SK-N-SH (cell line): ENCODE data around the gene KMT2A. TPM values are rescaled to one million over a fixed set of nuclear protein-coding genes. Genes with fewer than 3 reads are reported as not detected.

Experiments
- CTCF ChIA-PET: fragments of 300-600, 350-600 bp; formaldehyde crosslinking; extraction: SDS; loops from one replicate; lab custom pipeline; 2021; lab: Yijun Ruan, JAX
- POLR2A ChIA-PET: fragments of 350-600 bp; sonication (Branson Sonifier 250); formaldehyde crosslinking; extraction: SDS; loops from one replicate; lab custom pipeline; 2020; ENCODE audit warnings: antibody characterized with exemption, inconsistent platforms; lab: Yijun Ruan, JAX
- DNase-seq: peaks from one replicate; pipeline ENCODE4 v3.0.0; 2012
- H2AFZ ChIP-seq: fragments of 200-600 bp; sonication (generic); 2 replicates; pipeline ENCODE4 v1.8.1; 2016; ENCODE audit warnings: antibody characterized with exemption, mild to moderate bottlenecking, low read depth
- H3F3A ChIP-seq: fragments of 200-600 bp; sonication (generic); replicated peaks from 2 replicates; pipeline ENCODE3; 2016; ENCODE audit warnings: antibody characterized with exemption, mild to moderate bottlenecking; ENCODE audit not compliant: insufficient read depth
- H3K27ac ChIP-seq, 2 experiments: fragments of 200-500 bp in 1 of 2; fragments of 200-600 bp in 1 of 2; sonication (Bioruptor generic) in 1 of 2; sonication (generic), shearing (Covaris generic) in 1 of 2; 2 replicates each; pipeline versions ENCODE4 v1.5.1 to v1.6.1; 2014 to 2016; ENCODE audit warnings: low read depth in 2 of 2, inconsistent platforms in 1 of 2, low read length in 1 of 2, mild to moderate bottlenecking in 1 of 2, mixed read lengths in 1 of 2
- H3K27me3 ChIP-seq: fragments of 200-600 bp; sonication (generic), shearing (Covaris generic); 2 replicates; pipeline ENCODE4 v1.6.1; 2016; ENCODE audit warnings: mixed run types; ENCODE audit not compliant: insufficient read depth
- H3K36me3 ChIP-seq, 2 experiments: fragments of 200-500 bp in 1 of 2; fragments of 200-600 bp in 1 of 2; sonication (Bioruptor generic) in 1 of 2; sonication (generic) in 1 of 2; replicated peaks in 1 of 2; 2 replicates each; pipeline versions ENCODE3 to v1.5.1; 2014 to 2016; ENCODE audit warnings: low read length in 1 of 2, mild to moderate bottlenecking in 1 of 2; ENCODE audit not compliant: insufficient read depth in 2 of 2, control insufficient read depth in 1 of 2
- H3K4me1 ChIP-seq, 2 experiments: fragments of 200-500 bp in 1 of 2; fragments of 200-600 bp in 1 of 2; sonication (Bioruptor generic) in 1 of 2; sonication (generic), shearing (Covaris generic) in 1 of 2; 2 replicates each; pipeline versions ENCODE4 v1.5.1 to v1.6.1; 2014 to 2016; ENCODE audit warnings: low read depth in 1 of 2, low read length in 1 of 2, mixed run types in 1 of 2; ENCODE audit not compliant: insufficient read depth in 2 of 2, control insufficient read depth in 1 of 2
- H3K4me2 ChIP-seq: fragments of 200-600 bp; sonication (generic), shearing (Covaris generic); 2 replicates; pipeline ENCODE4 v1.6.1; 2017; ENCODE audit warnings: mixed run types
- H3K4me3 ChIP-seq, 2 experiments: fragments of 200-500 bp in 1 of 2; fragments of 200-600 bp in 1 of 2; sonication (Bioruptor generic) in 1 of 2; sonication (generic), shearing (Covaris generic) in 1 of 2; 2 replicates each; pipeline versions ENCODE4 v1.5.1 to v1.8.1; 2014 to 2016; ENCODE audit warnings: low read depth in 2 of 2, inconsistent platforms in 1 of 2, low read length in 1 of 2, mild to moderate bottlenecking in 1 of 2, mixed read lengths in 1 of 2, moderate library complexity in 1 of 2
- H3K79me2 ChIP-seq: fragments of 200-600 bp; sonication (generic); 2 replicates; pipeline ENCODE4 v1.8.1; 2017; ENCODE audit warnings: mild to moderate bottlenecking; ENCODE audit not compliant: insufficient read depth
- H3K9ac ChIP-seq: fragments of 200-600 bp; sonication (generic); 2 replicates; pipeline ENCODE4 v1.6.1; 2017; ENCODE audit warnings: mixed run types
- H3K9me2 ChIP-seq: fragments of 200-600 bp; sonication (generic); 2 replicates; pipeline ENCODE4 v1.6.1; 2017; ENCODE audit warnings: mixed run types
- H3K9me3 ChIP-seq: fragments of 200-600 bp; sonication (generic); 2 replicates; pipeline ENCODE4 v1.6.1; 2017; ENCODE audit warnings: mixed run types, mild to moderate bottlenecking, moderate library complexity
- H4K20me1 ChIP-seq: fragments of 200-600 bp; sonication (generic); 2 replicates; pipeline ENCODE4 v1.6.1; 2017; ENCODE audit warnings: mild to moderate bottlenecking, mixed run types; ENCODE audit not compliant: insufficient read depth
- CHD2 ChIP-seq: fragments of 150-350 bp; IDR thresholded peaks from 2 replicates; pipeline ENCODE4 v1.6.1; 2018; ENCODE audit warnings: low read length; ENCODE audit not compliant: partially characterized antibody
- CTCF ChIP-seq: fragments of 200-600 bp; sonication (generic); IDR thresholded peaks from 2 replicates; pipeline ENCODE4 v1.6.1; 2017; ENCODE audit warnings: antibody characterized with exemption, mild to moderate bottlenecking, moderate library complexity
- ELF1 ChIP-seq: IDR thresholded peaks from 2 replicates; pipeline ENCODE4 v1.4.0; 2012
- EZH2phosphoT487 ChIP-seq: fragments of 200-600 bp; sonication (generic); IDR thresholded peaks from 2 replicates; pipeline ENCODE4 v1.6.1; 2017; ENCODE audit warnings: low read depth, mixed run types, mild to moderate bottlenecking, antibody characterized with exemption, moderate library complexity, borderline replicate concordance
- FOXM1 ChIP-seq: IDR thresholded peaks from 2 replicates; pipeline ENCODE4 v1.4.0; 2012; ENCODE audit warnings: low read depth, mild to moderate bottlenecking
- IRF3 ChIP-seq: fragments of 150-350 bp; IDR thresholded peaks from 2 replicates; pipeline ENCODE4 v1.6.1; 2016; ENCODE audit warnings: mild to moderate bottlenecking, low read depth, low read length
- MAX ChIP-seq: IDR thresholded peaks from 2 replicates; pipeline ENCODE4 v1.4.0; 2012; ENCODE audit warnings: low read depth
- NFIC ChIP-seq: IDR thresholded peaks from 2 replicates; pipeline ENCODE4 v1.4.0; 2012; ENCODE audit warnings: borderline replicate concordance
- NRF1 ChIP-seq: IDR thresholded peaks from 2 replicates; pipeline ENCODE4 v1.6.1; 2012; ENCODE audit warnings: low read depth, mild to moderate bottlenecking, low read length
- RAD21 ChIP-seq: IDR thresholded peaks from 2 replicates; pipeline ENCODE4 v1.6.1; 2012; ENCODE audit warnings: mild to moderate bottlenecking, low read length
- REST ChIP-seq: IDR thresholded peaks from 2 replicates; pipeline ENCODE4 v1.6.1; 2012; ENCODE audit warnings: mild to moderate bottlenecking, low read depth, low read length, moderate library complexity
- RFX5 ChIP-seq: IDR thresholded peaks from 2 replicates; pipeline ENCODE4 v1.6.1; 2012; ENCODE audit warnings: mild to moderate bottlenecking, improper control_type of control experiment, low read length
- RXRA ChIP-seq: IDR thresholded peaks from 2 replicates; pipeline ENCODE4 v1.4.0; 2012; ENCODE audit warnings: low read depth, mild to moderate bottlenecking, borderline replicate concordance
- SIN3A ChIP-seq: IDR thresholded peaks from 2 replicates; pipeline ENCODE4 v1.6.1; 2012; ENCODE audit warnings: low read depth, mild to moderate bottlenecking, low read length, moderate library complexity, borderline replicate concordance
- SMC3 ChIP-seq: IDR thresholded peaks from 2 replicates; pipeline ENCODE4 v1.6.1; 2012; ENCODE audit warnings: low read depth, low read length, improper control_type of control experiment
- TAF1 ChIP-seq: IDR thresholded peaks from 2 replicates; pipeline ENCODE4 v1.6.1; 2012; ENCODE audit warnings: low read depth, mild to moderate bottlenecking, low read length, moderate library complexity, borderline replicate concordance
- TCF12 ChIP-seq: IDR thresholded peaks from 2 replicates; pipeline ENCODE4 v1.4.0; 2012
- TEAD4 ChIP-seq: IDR thresholded peaks from 2 replicates; pipeline ENCODE4 v1.4.0; 2012; ENCODE audit warnings: mild to moderate bottlenecking, borderline replicate concordance; ENCODE audit not compliant: insufficient read depth
- USF1 ChIP-seq: IDR thresholded peaks from 2 replicates; pipeline ENCODE4 v1.4.0; 2012; ENCODE audit warnings: low read depth, borderline replicate concordance
- USF2 ChIP-seq: fragments of 150-350 bp; IDR thresholded peaks from 2 replicates; pipeline ENCODE4 v1.6.1; 2017; ENCODE audit warnings: antibody characterized with exemption, low read length, low read depth, borderline replicate concordance
- WGBS: methylation state at CpG from one replicate; pipeline ENCODE4 v1.1.6; 2017; ENCODE audit warnings: low lambda C conversion rate; 5-methylcytosine and 5-hydroxymethylcytosine counted together
- polyA plus RNA-seq, 3 experiments: library from polyadenylated mRNA; depleted of rRNA; stranded (reverse); fragments of >200 nt; gene quantifications; 2 replicates each; pipeline ENCODE4 v1.2.3, GENCODE V29; 2012

KMT2A gene
- polyA plus RNA-seq, 1 of the 3 experiments (the other 2 are of a cell fraction), result 15.7 TPM

GRCh38 chr11:118547132-118547531 lies 110.8 kb downstream of the KMT2A start (continued):
- TF ChIP-seq CTCF (no peak), CHD2 (no peak)

- POLR2A ChIA-PET, result no interaction called here
- H3K79me2 ChIP-seq, result no peaks in the 10 kb centered on the region
- WGBS, result 76% methylated on average over 4 of the region's 4 CpGs
Measured at GRCh38 chr11:118552341-118552740, 116.0 kb downstream of the KMT2A start.

More at GRCh38 chr11:118552341-118552740, 116.0 kb downstream of the KMT2A start:
- no peak for DNase-seq
- TF ChIP-seq TAF1 (no peak), TCF12 (no peak), RXRA (no peak), NFIC (no peak), SIN3A (no peak), ELF1 (no peak), RFX5 (no peak), USF1 (no peak), RAD21 (no peak), IRF3 (no peak), SMC3 (no peak), CTCF (no peak), TEAD4 (no peak), EZH2phosphoT487 (no peak), NRF1 (no peak), MAX (no peak), USF2 (no peak), REST (no peak), FOXM1 (no peak)
- TF ChIP-seq, all 33 proteins: peak for 0
- H3K36me3 ChIP-seq, result peaks cover 18 to 32% of the 10 kb centered on the region in 2 experiments
- H3K9me3 ChIP-seq, result no peaks in the 10 kb centered on the region
- no peaks in the 10 kb centered on the region for H3F3A ChIP-seq
- CTCF ChIA-PET, result interaction anchor here (1.0 kb wide), 1 partner anchor 106 kb away, joined by 3 read pairs; no protein-coding TSS in a partner anchor
- no peak overlapping the region for H3K4me3 ChIP-seq
- H3K9ac ChIP-seq, result no peak overlapping the region
- H3K4me1 ChIP-seq, result no peaks in the 10 kb centered on the region
- H3K4me2 ChIP-seq, result no peak overlapping the region
- no peak overlapping the region for H3K27ac ChIP-seq
- no peak overlapping the region for H2AFZ ChIP-seq
- H3K9me2 ChIP-seq, result no peaks in the 10 kb centered on the region
- no peaks in the 10 kb centered on the region for H4K20me1 ChIP-seq
- H3K27me3 ChIP-seq, result no peaks in the 10 kb centered on the region
